GM23338 (cell line): ENCODE measurements around the gene SYMPK. TPM values are rescaled to one million over a fixed set of nuclear protein-coding genes. Genes with fewer than 3 reads are reported as not detected.

Experiments used
- ATAC-seq: fragments of 200-7000 bp; cut with Tn5 transposase; 3 replicates; pipeline ENCODE4 v1.9.1; 2020
- DNase-seq: peaks from one replicate; pipeline ENCODE4 v3.0.0-alpha.2; 2015; ENCODE audit warnings: low spot score
- H2AFZ ChIP-seq: fragments of 200-600 bp; sonication (generic); 2 replicates; pipeline ENCODE4 v1.8.0; 2016; ENCODE audit warnings: antibody characterized with exemption, mild to moderate bottlenecking, moderate library complexity
- H3F3A ChIP-seq: fragments of 200-600 bp; sonication (generic); replicated peaks from 2 replicates; pipeline ENCODE4 v1.8.0; 2017; ENCODE audit warnings: antibody characterized with exemption, mixed run types, low read depth
- H3K27ac ChIP-seq: fragments of 200-600 bp; sonication (generic); 2 replicates; pipeline ENCODE4 v1.6.1; 2016; ENCODE audit warnings: low read depth
- H3K27me3 ChIP-seq: fragments of 200-600 bp; sonication (generic); 2 replicates; pipeline ENCODE4 v1.8.0; 2016; ENCODE audit warnings: mild to moderate bottlenecking, mixed run types, moderate library complexity; ENCODE audit not compliant: insufficient read depth
- H3K36me3 ChIP-seq: fragments of 200-600 bp; sonication (generic); 2 replicates; pipeline ENCODE4 v1.8.0; 2016; ENCODE audit warnings: mild to moderate bottlenecking; ENCODE audit not compliant: insufficient read depth
- H3K4me1 ChIP-seq: fragments of 200-600 bp; sonication (generic); 2 replicates; pipeline ENCODE4 v1.8.0; 2016; ENCODE audit warnings: mild to moderate bottlenecking, moderate library complexity; ENCODE audit not compliant: insufficient read depth
- H3K4me2 ChIP-seq: fragments of 200-600 bp; sonication (generic); 2 replicates; pipeline ENCODE4 v1.7.1; 2017; ENCODE audit warnings: mixed run types
- H3K4me3 ChIP-seq: fragments of 200-600 bp; sonication (generic); 2 replicates; pipeline ENCODE4 v1.6.1; 2016; ENCODE audit warnings: mixed run types
- H3K79me2 ChIP-seq: fragments of 200-600 bp; sonication (generic); replicated peaks from 2 replicates; pipeline ENCODE4 v1.8.0; 2017; ENCODE audit warnings: mild to moderate bottlenecking; ENCODE audit not compliant: insufficient read depth
- H3K9me2 ChIP-seq: fragments of 200-600 bp; sonication (generic); 2 replicates; pipeline ENCODE4 v1.8.0; 2017; ENCODE audit not compliant: insufficient read depth
- H4K20me1 ChIP-seq: fragments of 200-600 bp; sonication (generic); replicated peaks from 2 replicates; pipeline ENCODE4 v1.8.0; 2017; ENCODE audit warnings: mild to moderate bottlenecking; ENCODE audit not compliant: insufficient read depth
- H3K27ac Mint-ChIP-seq: 2 replicates; pipeline ENCODE4 v1.8.0; 2020; ENCODE audit warnings: inconsistent platforms, mild to moderate bottlenecking, moderate library complexity, mixed read lengths
- H3K27me3 Mint-ChIP-seq: 3 replicates; pipeline ENCODE4 v1.8.0; 2022; ENCODE audit warnings: low read depth, mild to moderate bottlenecking, moderate library complexity, mixed read lengths, inconsistent platforms; ENCODE audit not compliant: insufficient read depth, poor library complexity
- H3K36me3 Mint-ChIP-seq: 3 replicates; pipeline ENCODE4 v1.8.0; 2021; ENCODE audit warnings: low read depth, mild to moderate bottlenecking, inconsistent platforms, moderate library complexity, mixed read lengths
- H3K4me1 Mint-ChIP-seq: 3 replicates; pipeline ENCODE4 v1.8.0; 2020; ENCODE audit warnings: mild to moderate bottlenecking, inconsistent platforms, mixed read lengths
- H3K4me3 Mint-ChIP-seq: 3 replicates; pipeline ENCODE4 v1.8.0; 2021; ENCODE audit warnings: moderate library complexity, mild to moderate bottlenecking, inconsistent platforms, mixed read lengths
- H3K9me3 Mint-ChIP-seq: 3 replicates; pipeline ENCODE4 v1.8.0; 2020; ENCODE audit warnings: moderate library complexity, mild to moderate bottlenecking, inconsistent platforms, mixed read lengths
- ETS1 ChIP-seq: IDR thresholded peaks from 2 replicates; pipeline ENCODE4 v1.6.1; 2016; ENCODE audit warnings: antibody characterized with exemption
- EZH2 ChIP-seq: fragments of 200-600 bp; sonication (generic); IDR thresholded peaks from one replicate; pipeline ENCODE4 v1.8.0; 2017; ENCODE audit warnings: antibody characterized with exemption, mild to moderate bottlenecking, low read depth; ENCODE audit not compliant: unreplicated experiment
- EZH2phosphoT487 ChIP-seq: fragments of 200-600 bp; sonication (generic); IDR thresholded peaks from one replicate; pipeline ENCODE4 v1.8.1; 2018; ENCODE audit warnings: antibody characterized with exemption; ENCODE audit not compliant: unreplicated experiment
- JUNB ChIP-seq: IDR thresholded peaks from one replicate; pipeline ENCODE4 v1.6.1; 2016; ENCODE audit warnings: antibody characterized with exemption; ENCODE audit not compliant: unreplicated experiment
- NANOG ChIP-seq: IDR thresholded peaks from 2 replicates; pipeline ENCODE4 v1.6.1; 2016; ENCODE audit warnings: antibody characterized with exemption, borderline replicate concordance
- POLR2AphosphoS5 ChIP-seq: IDR thresholded peaks from 2 replicates; pipeline ENCODE4 v1.6.1; 2016; ENCODE audit warnings: antibody characterized with exemption, low read depth
- REST ChIP-seq: IDR thresholded peaks from one replicate; pipeline ENCODE4 v1.6.1; 2018; ENCODE audit warnings: antibody characterized with exemption; ENCODE audit not compliant: unreplicated experiment
- STAT1 ChIP-seq: IDR thresholded peaks from one replicate; pipeline ENCODE4 v1.6.1; 2016; ENCODE audit warnings: antibody characterized with exemption; ENCODE audit not compliant: unreplicated experiment
- ZNF114 ChIP-seq: fragments of 250-450 bp; sonication (Bioruptor Pico); IDR thresholded peaks from 2 replicates; pipeline ENCODE4 v1.5.0; 2020; ENCODE audit warnings: mild to moderate bottlenecking, moderate library complexity
- ZNF331 ChIP-seq: fragments of 250-450 bp; sonication (Bioruptor Pico); IDR thresholded peaks from 2 replicates; pipeline ENCODE4 v1.5.0; 2020; ENCODE audit warnings: low read depth, mild to moderate bottlenecking, moderate library complexity
- ZNF462 ChIP-seq: fragments of 250-450 bp; sonication (Bioruptor Pico); IDR thresholded peaks from 2 replicates; pipeline ENCODE4 v1.5.0; 2020; ENCODE audit warnings: mild to moderate bottlenecking, moderate library complexity
- polyA plus RNA-seq: library from polyadenylated mRNA; unstranded; fragments of >200 nt; fragmentation: Nextera tagmentation; extraction: Ambion mirVana; gene quantifications from 2 replicates; pipeline ENCODE4 v1.2.1, GENCODE V29; 2016
- total RNA-seq: library from RNA; depleted of rRNA; stranded (reverse); fragments of >200 nt; shearing (Covaris generic); gene quantifications from 2 replicates; pipeline ENCODE4 v1.2.3, GENCODE V29; 2014

Gene SYMPK
- total and polyA plus RNA-seq, 2 experiments from 2014 or later: 36.8 to 82.1 TPM

- TF ChIP-seq NANOG (no peak), REST (no peak), STAT1 (no peak), POLR2AphosphoS5 (no peak)
These were observed 43.2 kb downstream of the SYMPK start (continued) for GRCh38 chr19:45819769-45820168.

GRCh38 chr19:45817725-45818301, 45.1 kb downstream of the SYMPK start:
- Mint-ChIP-seq H3K4me3 (peak overlapping the region; percentile 87; the same call in 2 of the 3 replicates), H3K4me1 (peaks cover 43% of the 10 kb centered on the region), H3K27ac (no peak overlapping the region; the same call in 1 of the 2 replicates), H3K27me3 (peaks cover 26% of the 10 kb centered on the region), H3K36me3 (peaks cover 31% of the 10 kb centered on the region), H3K9me3 (no peaks in the 10 kb centered on the region)
- no peaks in the 10 kb centered on the region for H3K79me2 ChIP-seq
- no peak overlapping the region for H2AFZ ChIP-seq
- H3K27ac ChIP-seq: peak overlapping the region; percentile 87
- ATAC-seq (peak; percentile 6), DNase-seq (peak; percentile 59)
- no peaks in the 10 kb centered on the region; the same call in 1 of the 2 replicates for H4K20me1 ChIP-seq
- H3K36me3 ChIP-seq: no peaks in the 10 kb centered on the region; the same call in 1 of the 2 replicates
- H3F3A ChIP-seq: peaks cover 37% of the 10 kb centered on the region; the same call in 1 of the 2 replicates
- H3K9me2 ChIP-seq: no peaks in the 10 kb centered on the region
- peak overlapping the region; percentile 72 for H3K4me2 ChIP-seq
- peaks cover 39% of the 10 kb centered on the region for H3K4me1 ChIP-seq
- no peaks in the 10 kb centered on the region for H3K27me3 ChIP-seq
- H3K4me3 ChIP-seq: peak overlapping the region; percentile 35
- TF ChIP-seq EZH2phosphoT487 (no peak), ZNF462 (CRISPR knock-in tag) (no peak), STAT1 (no peak), ETS1 (no peak), JUNB (no peak), EZH2 (no peak), ZNF114 (CRISPR knock-in tag) (no peak), ZNF331 (CRISPR knock-in tag) (no peak)
